ENCODE measurements around the gene NEO1.

GRCh38 chr15:73320619-73321180 lies 268.4 kb downstream of the NEO1 start:
- TF ChIP-seq POLR2A (IDR thresholded peaks at IDR 0.05) = no peak
- TF ChIP-seq CTCF (IDR thresholded peaks at IDR 0.05) = no peak
